Measurements from ENCODE around the gene NLRP9.

- no peak for TF ChIP-seq SMC3 (IDR thresholded peaks at IDR 0.05; ENCODE audit: low read depth, low read length)
- no peak for TF ChIP-seq CTCF (conservative IDR thresholded peaks at IDR 0.05; ENCODE audit: low read depth, low read length)
These were observed 64.3 kb downstream of the NLRP9 start for GRCh38 chr19:55673889-55674288.

Data from IMR-90 (cell line).